B cell (primary cell): Measurements from ENCODE around the gene SINHCAF.

Source experiments
- EZH2 ChIP-seq: IDR thresholded peaks from 2 replicates; pipeline ENCODE4 v1.6.1; 2012; ENCODE audit warnings: borderline replicate concordance, low read depth, mild to moderate bottlenecking, moderate library complexity, low read length; ENCODE audit not compliant: insufficient read depth, poor library complexity, severe bottlenecking
- TF ChIP-seq, protein P1 (sequence below): fragments of 200-600 bp; IDR thresholded peaks from one replicate; pipeline ENCODE4 v1.8.0; 2022; ENCODE audit warnings: antibody characterized with exemption, mild to moderate bottlenecking

DNA sequence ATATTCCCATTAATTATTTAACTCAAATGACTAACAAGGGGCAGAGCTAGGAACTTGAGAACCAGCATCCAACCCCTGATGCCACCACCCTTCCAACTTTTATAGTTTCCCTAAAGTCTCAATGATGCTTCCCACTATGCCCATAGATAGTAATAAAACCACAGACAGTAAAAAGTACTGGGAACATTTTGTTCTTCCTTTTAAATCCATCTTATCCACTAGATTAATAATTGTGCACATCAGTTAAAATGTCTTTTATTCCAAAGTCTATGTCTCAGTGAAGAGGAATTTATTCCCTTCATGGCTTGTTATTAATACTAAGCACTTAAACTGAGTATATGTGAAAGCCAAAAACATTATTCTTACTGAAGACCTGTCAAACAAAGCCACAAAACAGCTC is 45.8 kb downstream of the SINHCAF start:
- TF ChIP-seq, protein P1, sequence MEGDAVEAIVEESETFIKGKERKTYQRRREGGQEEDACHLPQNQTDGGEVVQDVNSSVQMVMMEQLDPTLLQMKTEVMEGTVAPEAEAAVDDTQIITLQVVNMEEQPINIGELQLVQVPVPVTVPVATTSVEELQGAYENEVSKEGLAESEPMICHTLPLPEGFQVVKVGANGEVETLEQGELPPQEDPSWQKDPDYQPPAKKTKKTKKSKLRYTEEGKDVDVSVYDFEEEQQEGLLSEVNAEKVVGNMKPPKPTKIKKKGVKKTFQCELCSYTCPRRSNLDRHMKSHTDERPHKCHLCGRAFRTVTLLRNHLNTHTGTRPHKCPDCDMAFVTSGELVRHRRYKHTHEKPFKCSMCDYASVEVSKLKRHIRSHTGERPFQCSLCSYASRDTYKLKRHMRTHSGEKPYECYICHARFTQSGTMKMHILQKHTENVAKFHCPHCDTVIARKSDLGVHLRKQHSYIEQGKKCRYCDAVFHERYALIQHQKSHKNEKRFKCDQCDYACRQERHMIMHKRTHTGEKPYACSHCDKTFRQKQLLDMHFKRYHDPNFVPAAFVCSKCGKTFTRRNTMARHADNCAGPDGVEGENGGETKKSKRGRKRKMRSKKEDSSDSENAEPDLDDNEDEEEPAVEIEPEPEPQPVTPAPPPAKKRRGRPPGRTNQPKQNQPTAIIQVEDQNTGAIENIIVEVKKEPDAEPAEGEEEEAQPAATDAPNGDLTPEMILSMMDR, result no peak
- TF ChIP-seq EZH2, result no peak
